ENCODE data around the gene PGBD1. TPM values are rescaled to one million over a fixed set of nuclear protein-coding genes. Genes with fewer than 3 reads are reported as not detected.

PGBD1 gene
- total and polyA plus RNA-seq, 2 experiments from 2014 or later, result 7.5 to 10.5 TPM

DNA sequence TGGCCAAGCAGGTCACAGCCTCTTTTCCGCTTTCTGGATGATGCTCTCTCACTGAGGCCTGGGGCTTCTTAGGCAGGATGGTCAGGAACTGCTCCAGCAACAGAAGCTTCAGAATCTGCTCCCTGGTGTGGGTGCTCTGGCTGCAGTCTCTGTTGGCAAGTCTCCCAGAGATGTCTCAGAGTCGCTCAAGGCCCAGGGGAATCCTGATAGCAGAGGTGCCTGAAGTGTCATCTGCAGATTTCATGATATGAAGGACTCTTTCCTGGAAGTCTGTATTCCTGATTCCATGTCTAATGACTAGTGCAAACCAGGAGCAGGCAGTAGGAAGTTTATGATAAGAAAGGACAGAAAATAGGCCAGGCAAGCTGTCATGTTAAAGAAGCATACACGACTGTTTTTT, 34.3 kb downstream of the PGBD1 start:
- Histone ChIP-seq H3K4me1 (ENCODE audit: insufficient read depth) (peaks cover 6% of the 10 kb centered on the region; the same call in 1 of the 2 replicates), H2AFZ (no peak overlapping the region), H3K9me2 (ENCODE audit: insufficient read depth) (no peaks in the 10 kb centered on the region), H3K79me2 (replicated peaks; ENCODE audit: insufficient read depth) (no peaks in the 10 kb centered on the region), H3K27ac (ENCODE audit: low read depth) (no peak overlapping the region), H3F3A (replicated peaks; ENCODE audit: low read depth) (no peaks in the 10 kb centered on the region), H3K27me3 (ENCODE audit: insufficient read depth) (no peaks in the 10 kb centered on the region), H3K4me2 (no peak overlapping the region), H3K4me3 (no peak overlapping the region), H3K36me3 (ENCODE audit: insufficient read depth) (no peaks in the 10 kb centered on the region), H4K20me1 (replicated peaks; ENCODE audit: insufficient read depth) (no peaks in the 10 kb centered on the region)
- TF ChIP-seq EZH2phosphoT487 (IDR thresholded peaks at IDR 0.05; ENCODE audit: unreplicated experiment) (no peak), STAT1 (IDR thresholded peaks at IDR 0.05; ENCODE audit: unreplicated experiment) (no peak), CREB1 (CRISPR knock-in tag; IDR thresholded peaks at IDR 0.05; ENCODE audit: low read depth) (no peak), POLR2AphosphoS5 (IDR thresholded peaks at IDR 0.05; ENCODE audit: low read depth) (no peak), NANOG (IDR thresholded peaks at IDR 0.05; ENCODE audit: borderline replicate concordance) (no peak), ZNF114 (CRISPR knock-in tag; IDR thresholded peaks at IDR 0.05) (no peak), ZNF331 (CRISPR knock-in tag; IDR thresholded peaks at IDR 0.05; ENCODE audit: low read depth) (no peak), JUNB (IDR thresholded peaks at IDR 0.05; ENCODE audit: unreplicated experiment) (no peak), EZH2 (IDR thresholded peaks at IDR 0.05; ENCODE audit: low read depth, unreplicated experiment) (no peak)
- TF ChIP-seq, protein P1, sequence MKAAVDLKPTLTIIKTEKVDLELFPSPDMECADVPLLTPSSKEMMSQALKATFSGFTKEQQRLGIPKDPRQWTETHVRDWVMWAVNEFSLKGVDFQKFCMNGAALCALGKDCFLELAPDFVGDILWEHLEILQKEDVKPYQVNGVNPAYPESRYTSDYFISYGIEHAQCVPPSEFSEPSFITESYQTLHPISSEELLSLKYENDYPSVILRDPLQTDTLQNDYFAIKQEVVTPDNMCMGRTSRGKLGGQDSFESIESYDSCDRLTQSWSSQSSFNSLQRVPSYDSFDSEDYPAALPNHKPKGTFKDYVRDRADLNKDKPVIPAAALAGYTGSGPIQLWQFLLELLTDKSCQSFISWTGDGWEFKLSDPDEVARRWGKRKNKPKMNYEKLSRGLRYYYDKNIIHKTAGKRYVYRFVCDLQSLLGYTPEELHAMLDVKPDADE (IDR thresholded peaks at IDR 0.05), result no peak
- TF ChIP-seq, protein P2, sequence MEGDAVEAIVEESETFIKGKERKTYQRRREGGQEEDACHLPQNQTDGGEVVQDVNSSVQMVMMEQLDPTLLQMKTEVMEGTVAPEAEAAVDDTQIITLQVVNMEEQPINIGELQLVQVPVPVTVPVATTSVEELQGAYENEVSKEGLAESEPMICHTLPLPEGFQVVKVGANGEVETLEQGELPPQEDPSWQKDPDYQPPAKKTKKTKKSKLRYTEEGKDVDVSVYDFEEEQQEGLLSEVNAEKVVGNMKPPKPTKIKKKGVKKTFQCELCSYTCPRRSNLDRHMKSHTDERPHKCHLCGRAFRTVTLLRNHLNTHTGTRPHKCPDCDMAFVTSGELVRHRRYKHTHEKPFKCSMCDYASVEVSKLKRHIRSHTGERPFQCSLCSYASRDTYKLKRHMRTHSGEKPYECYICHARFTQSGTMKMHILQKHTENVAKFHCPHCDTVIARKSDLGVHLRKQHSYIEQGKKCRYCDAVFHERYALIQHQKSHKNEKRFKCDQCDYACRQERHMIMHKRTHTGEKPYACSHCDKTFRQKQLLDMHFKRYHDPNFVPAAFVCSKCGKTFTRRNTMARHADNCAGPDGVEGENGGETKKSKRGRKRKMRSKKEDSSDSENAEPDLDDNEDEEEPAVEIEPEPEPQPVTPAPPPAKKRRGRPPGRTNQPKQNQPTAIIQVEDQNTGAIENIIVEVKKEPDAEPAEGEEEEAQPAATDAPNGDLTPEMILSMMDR (conservative IDR thresholded peaks at IDR 0.05; ENCODE audit: low read depth in 2 of 2), result no peak
- TF ChIP-seq, protein P3, sequence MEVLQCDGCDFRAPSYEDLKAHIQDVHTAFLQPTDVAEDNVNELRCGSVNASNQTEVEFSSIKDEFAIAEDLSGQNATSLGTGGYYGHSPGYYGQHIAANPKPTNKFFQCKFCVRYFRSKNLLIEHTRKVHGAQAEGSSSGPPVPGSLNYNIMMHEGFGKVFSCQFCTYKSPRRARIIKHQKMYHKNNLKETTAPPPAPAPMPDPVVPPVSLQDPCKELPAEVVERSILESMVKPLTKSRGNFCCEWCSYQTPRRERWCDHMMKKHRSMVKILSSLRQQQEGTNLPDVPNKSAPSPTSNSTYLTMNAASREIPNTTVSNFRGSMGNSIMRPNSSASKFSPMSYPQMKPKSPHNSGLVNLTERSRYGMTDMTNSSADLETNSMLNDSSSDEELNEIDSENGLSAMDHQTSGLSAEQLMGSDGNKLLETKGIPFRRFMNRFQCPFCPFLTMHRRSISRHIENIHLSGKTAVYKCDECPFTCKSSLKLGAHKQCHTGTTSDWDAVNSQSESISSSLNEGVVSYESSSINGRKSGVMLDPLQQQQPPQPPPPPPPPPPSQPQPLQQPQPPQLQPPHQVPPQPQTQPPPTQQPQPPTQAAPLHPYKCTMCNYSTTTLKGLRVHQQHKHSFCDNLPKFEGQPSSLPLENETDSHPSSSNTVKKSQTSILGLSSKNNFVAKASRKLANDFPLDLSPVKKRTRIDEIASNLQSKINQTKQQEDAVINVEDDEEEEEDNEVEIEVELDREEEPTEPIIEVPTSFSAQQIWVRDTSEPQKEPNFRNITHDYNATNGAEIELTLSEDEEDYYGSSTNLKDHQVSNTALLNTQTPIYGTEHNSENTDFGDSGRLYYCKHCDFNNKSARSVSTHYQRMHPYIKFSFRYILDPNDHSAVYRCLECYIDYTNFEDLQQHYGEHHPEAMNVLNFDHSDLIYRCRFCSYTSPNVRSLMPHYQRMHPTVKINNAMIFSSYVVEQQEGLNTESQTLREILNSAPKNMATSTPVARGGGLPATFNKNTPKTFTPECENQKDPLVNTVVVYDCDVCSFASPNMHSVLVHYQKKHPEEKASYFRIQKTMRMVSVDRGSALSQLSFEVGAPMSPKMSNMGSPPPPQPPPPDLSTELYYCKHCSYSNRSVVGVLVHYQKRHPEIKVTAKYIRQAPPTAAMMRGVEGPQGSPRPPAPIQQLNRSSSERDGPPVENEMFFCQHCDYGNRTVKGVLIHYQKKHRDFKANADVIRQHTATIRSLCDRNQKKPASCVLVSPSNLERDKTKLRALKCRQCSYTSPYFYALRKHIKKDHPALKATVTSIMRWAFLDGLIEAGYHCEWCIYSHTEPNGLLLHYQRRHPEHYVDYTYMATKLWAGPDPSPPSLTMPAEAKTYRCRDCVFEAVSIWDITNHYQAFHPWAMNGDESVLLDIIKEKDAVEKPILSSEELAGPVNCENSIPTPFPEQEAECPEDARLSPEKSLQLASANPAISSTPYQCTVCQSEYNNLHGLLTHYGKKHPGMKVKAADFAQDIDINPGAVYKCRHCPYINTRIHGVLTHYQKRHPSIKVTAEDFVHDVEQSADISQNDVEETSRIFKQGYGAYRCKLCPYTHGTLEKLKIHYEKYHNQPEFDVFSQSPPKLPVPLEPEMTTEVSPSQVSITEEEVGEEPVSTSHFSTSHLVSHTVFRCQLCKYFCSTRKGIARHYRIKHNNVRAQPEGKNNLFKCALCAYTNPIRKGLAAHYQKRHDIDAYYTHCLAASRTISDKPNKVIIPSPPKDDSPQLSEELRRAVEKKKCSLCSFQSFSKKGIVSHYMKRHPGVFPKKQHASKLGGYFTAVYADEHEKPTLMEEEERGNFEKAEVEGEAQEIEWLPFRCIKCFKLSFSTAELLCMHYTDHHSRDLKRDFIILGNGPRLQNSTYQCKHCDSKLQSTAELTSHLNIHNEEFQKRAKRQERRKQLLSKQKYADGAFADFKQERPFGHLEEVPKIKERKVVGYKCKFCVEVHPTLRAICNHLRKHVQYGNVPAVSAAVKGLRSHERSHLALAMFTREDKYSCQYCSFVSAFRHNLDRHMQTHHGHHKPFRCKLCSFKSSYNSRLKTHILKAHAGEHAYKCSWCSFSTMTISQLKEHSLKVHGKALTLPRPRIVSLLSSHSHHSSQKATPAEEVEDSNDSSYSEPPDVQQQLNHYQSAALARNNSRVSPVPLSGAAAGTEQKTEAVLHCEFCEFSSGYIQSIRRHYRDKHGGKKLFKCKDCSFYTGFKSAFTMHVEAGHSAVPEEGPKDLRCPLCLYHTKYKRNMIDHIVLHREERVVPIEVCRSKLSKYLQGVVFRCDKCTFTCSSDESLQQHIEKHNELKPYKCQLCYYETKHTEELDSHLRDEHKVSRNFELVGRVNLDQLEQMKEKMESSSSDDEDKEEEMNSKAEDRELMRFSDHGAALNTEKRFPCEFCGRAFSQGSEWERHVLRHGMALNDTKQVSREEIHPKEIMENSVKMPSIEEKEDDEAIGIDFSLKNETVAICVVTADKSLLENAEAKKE (CRISPR knock-in tag; IDR thresholded peaks at IDR 0.05), result no peak
- TF ChIP-seq, protein P4, sequence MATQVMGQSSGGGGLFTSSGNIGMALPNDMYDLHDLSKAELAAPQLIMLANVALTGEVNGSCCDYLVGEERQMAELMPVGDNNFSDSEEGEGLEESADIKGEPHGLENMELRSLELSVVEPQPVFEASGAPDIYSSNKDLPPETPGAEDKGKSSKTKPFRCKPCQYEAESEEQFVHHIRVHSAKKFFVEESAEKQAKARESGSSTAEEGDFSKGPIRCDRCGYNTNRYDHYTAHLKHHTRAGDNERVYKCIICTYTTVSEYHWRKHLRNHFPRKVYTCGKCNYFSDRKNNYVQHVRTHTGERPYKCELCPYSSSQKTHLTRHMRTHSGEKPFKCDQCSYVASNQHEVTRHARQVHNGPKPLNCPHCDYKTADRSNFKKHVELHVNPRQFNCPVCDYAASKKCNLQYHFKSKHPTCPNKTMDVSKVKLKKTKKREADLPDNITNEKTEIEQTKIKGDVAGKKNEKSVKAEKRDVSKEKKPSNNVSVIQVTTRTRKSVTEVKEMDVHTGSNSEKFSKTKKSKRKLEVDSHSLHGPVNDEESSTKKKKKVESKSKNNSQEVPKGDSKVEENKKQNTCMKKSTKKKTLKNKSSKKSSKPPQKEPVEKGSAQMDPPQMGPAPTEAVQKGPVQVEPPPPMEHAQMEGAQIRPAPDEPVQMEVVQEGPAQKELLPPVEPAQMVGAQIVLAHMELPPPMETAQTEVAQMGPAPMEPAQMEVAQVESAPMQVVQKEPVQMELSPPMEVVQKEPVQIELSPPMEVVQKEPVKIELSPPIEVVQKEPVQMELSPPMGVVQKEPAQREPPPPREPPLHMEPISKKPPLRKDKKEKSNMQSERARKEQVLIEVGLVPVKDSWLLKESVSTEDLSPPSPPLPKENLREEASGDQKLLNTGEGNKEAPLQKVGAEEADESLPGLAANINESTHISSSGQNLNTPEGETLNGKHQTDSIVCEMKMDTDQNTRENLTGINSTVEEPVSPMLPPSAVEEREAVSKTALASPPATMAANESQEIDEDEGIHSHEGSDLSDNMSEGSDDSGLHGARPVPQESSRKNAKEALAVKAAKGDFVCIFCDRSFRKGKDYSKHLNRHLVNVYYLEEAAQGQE (IDR thresholded peaks at IDR 0.05; ENCODE audit: unreplicated experiment), result no peak
- Mint-ChIP-seq H3K36me3 (ENCODE audit: low read depth) (peaks cover 6% of the 10 kb centered on the region; the same call in 2 of the 3 replicates), H3K4me1 (peaks cover 5% of the 10 kb centered on the region), H3K4me3 (no peak overlapping the region), H3K9me3 (no peaks in the 10 kb centered on the region), H3K27ac (no peak overlapping the region), H3K27me3 (ENCODE audit: insufficient read depth, low read depth, poor library complexity) (no peaks in the 10 kb centered on the region)
- ATAC-seq (no peak), DNase-seq (ENCODE audit: low spot score) (no peak)

Measured in GM23338 (cell line).